WTC11 (cell line): ENCODE measurements around the gene SORCS2. TPM values are rescaled to one million over a fixed set of nuclear protein-coding genes. Genes with fewer than 3 reads are reported as not detected.

Experiments
- ATAC-seq: fragments of 200-7000 bp; cut with Tn5 transposase; 2 replicates; pipeline ENCODE4 v1.10.0; 2021; ENCODE audit warnings: mild to moderate bottlenecking, moderate library complexity
- CTCF ChIA-PET: fragments of 300-600 bp; sonication (Branson Sonifier 250); formaldehyde crosslinking; loops from one replicate; lab custom pipeline; 2021; ENCODE audit warnings: antibody characterized with exemption; lab: Charles Lee
- POLR2A ChIA-PET: fragments of 350-600 bp; sonication (Branson Sonifier 250); formaldehyde crosslinking; loops from one replicate; lab custom pipeline; 2021; ENCODE audit warnings: antibody characterized with exemption; lab: Charles Lee
- DNase-seq: peaks from one replicate; pipeline ENCODE4 v3.0.0; 2021; ENCODE audit warnings: low spot score
- H3K27ac Mint-ChIP-seq: 2 replicates; pipeline ENCODE4 v1.8.0; 2021; ENCODE audit warnings: mixed read lengths
- H3K27me3 Mint-ChIP-seq: 2 replicates; pipeline ENCODE4 v1.8.0; 2021; ENCODE audit warnings: low read depth, mild to moderate bottlenecking, moderate library complexity, mixed read lengths
- H3K36me3 Mint-ChIP-seq: 2 replicates; pipeline ENCODE4 v1.8.0; 2021; ENCODE audit warnings: mixed read lengths
- H3K4me1 Mint-ChIP-seq: 2 replicates; pipeline ENCODE4 v1.8.0; 2022; ENCODE audit warnings: mixed read lengths
- H3K4me3 Mint-ChIP-seq: 2 replicates; pipeline ENCODE4 v1.8.0; 2021; ENCODE audit warnings: mild to moderate bottlenecking, moderate library complexity, mixed read lengths
- H3K9me3 Mint-ChIP-seq: 2 replicates; pipeline ENCODE4 v1.8.0; 2021; ENCODE audit warnings: mixed read lengths
- EMX1 ChIP-seq: fragments of 250-450 bp; sonication (Bioruptor Pico); IDR thresholded peaks from 2 replicates; pipeline ENCODE4 v1.8.0; 2021; ENCODE audit warnings: mild to moderate bottlenecking
- FOXJ3 ChIP-seq: sonication (generic); formaldehyde crosslinking; IDR thresholded peaks from 2 replicates; pipeline ENCODE4 v1.9.0; 2021; ENCODE audit warnings: missing genetic modification reagents, mild to moderate bottlenecking, borderline replicate concordance
- MAX ChIP-seq: sonication (generic); formaldehyde crosslinking; IDR thresholded peaks from 2 replicates; pipeline ENCODE4 v1.8.0; 2022; ENCODE audit warnings: mild to moderate bottlenecking, missing genetic modification reagents
- MYBL2 ChIP-seq: sonication (generic); formaldehyde crosslinking; IDR thresholded peaks from 2 replicates; pipeline ENCODE4 v1.8.1; 2023; ENCODE audit warnings: mild to moderate bottlenecking, moderate library complexity, missing genetic modification reagents
- TEAD1 ChIP-seq: sonication (generic); formaldehyde crosslinking; IDR thresholded peaks from 2 replicates; pipeline ENCODE4 v1.8.0; 2022; ENCODE audit warnings: mild to moderate bottlenecking, missing genetic modification reagents
- ZNF232 ChIP-seq: sonication (generic); formaldehyde crosslinking; IDR thresholded peaks from 2 replicates; pipeline ENCODE4 v1.8.0; 2022; ENCODE audit warnings: mild to moderate bottlenecking, missing genetic modification reagents
- ZNF396 ChIP-seq: fragments of 250-450 bp; sonication (Bioruptor Pico); IDR thresholded peaks from 2 replicates; pipeline ENCODE4 v1.8.0; 2021; ENCODE audit warnings: mild to moderate bottlenecking, moderate library complexity, borderline replicate concordance
- ZNF416 ChIP-seq: fragments of 250-450 bp; sonication (Bioruptor Pico); IDR thresholded peaks from 2 replicates; pipeline ENCODE4 v1.9.0; 2021; ENCODE audit warnings: mild to moderate bottlenecking, inconsistent platforms
- total RNA-seq: library from RNA; stranded (reverse); gene quantifications from 3 replicates; pipeline ENCODE4 v1.2.3, GENCODE V29; 2021
- TF ChIP-seq, protein P1 (sequence below): sonication (generic); formaldehyde crosslinking; IDR thresholded peaks from 2 replicates; pipeline ENCODE4 v1.8.1; 2023; ENCODE audit warnings: mild to moderate bottlenecking, missing genetic modification reagents, borderline replicate concordance
- TF ChIP-seq, protein P2 (sequence below): sonication (generic); formaldehyde crosslinking; IDR thresholded peaks from 2 replicates; pipeline ENCODE4 v1.8.1; 2023; ENCODE audit warnings: mild to moderate bottlenecking, missing genetic modification reagents, moderate library complexity
- TF ChIP-seq, protein P3 (sequence below): sonication (generic); formaldehyde crosslinking; IDR thresholded peaks from 2 replicates; pipeline ENCODE4 v1.8.1; 2022; ENCODE audit warnings: mild to moderate bottlenecking, missing genetic modification reagents, moderate library complexity, borderline replicate concordance
- TF ChIP-seq, protein P4 (sequence below): sonication (generic); formaldehyde crosslinking; IDR thresholded peaks from 2 replicates; pipeline ENCODE4 v1.8.0; 2022; ENCODE audit warnings: mild to moderate bottlenecking, missing genetic modification reagents
- TF ChIP-seq, protein P5 (sequence below): sonication (generic); formaldehyde crosslinking; IDR thresholded peaks from 2 replicates; pipeline ENCODE4 v1.8.0; 2022; ENCODE audit warnings: missing genetic modification reagents
- TF ChIP-seq, protein P6 (sequence below): sonication (generic); formaldehyde crosslinking; IDR thresholded peaks from 2 replicates; pipeline ENCODE4 v1.8.1; 2022; ENCODE audit warnings: low read depth, mild to moderate bottlenecking, moderate library complexity, missing genetic modification reagents, borderline replicate concordance

SORCS2 gene
- total RNA-seq, 1 experiment from 2014 or later = 6.6 TPM

DNA sequence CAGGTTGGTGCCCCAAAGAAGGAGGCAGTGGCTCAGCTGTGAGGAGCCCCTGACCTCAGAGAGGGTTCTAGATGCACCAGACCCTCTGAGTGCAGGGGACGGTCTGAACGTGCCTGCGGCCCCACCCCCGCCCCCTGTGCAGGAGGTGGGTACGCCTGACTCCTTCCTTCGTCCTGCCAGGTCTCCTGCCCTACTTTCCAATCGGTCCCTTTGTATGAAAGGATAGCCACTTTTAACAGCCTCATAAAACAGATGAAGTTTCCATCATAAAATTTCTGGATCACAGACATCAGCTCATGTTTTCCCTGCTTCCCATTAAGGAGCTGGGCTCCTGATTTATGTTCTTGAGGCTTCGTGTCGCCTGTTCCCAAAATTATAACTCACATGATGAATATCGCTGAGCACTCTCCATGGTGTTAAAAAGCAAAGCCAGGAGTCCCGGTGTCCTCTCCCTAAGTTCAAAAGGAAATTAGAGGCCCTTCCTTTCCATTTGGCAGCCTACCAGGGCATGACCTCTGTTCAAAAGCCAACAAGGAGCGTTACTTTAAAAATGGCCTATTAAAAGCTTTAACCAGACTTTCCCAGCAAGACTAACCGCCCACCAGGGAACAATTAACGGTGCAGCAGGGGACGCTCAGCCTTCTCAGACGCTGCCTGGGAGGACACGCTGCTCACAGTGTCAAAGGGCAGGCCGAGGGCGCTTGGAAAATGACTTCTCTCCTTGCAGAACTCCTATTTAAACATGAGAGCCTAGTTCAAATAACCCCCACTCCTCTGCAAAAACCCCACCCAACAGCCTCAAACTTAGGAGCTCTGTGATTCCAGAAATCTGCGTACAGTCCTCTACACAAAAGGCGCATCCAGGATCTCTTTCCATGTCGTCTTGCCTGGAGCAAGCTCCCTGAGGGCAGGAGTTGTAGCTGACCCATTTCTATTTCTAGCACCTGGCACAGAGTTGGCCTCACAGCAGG lies 565.4 kb downstream of the SORCS2 start:
- ATAC-seq (no peak), DNase-seq (no peak)
- Mint-ChIP-seq H3K4me1 (no peaks in the 10 kb centered on the region), H3K4me3 (no peak overlapping the region), H3K36me3 (no peaks in the 10 kb centered on the region), H3K27ac (no peak overlapping the region), H3K9me3 (no peaks in the 10 kb centered on the region), H3K27me3 (no peaks in the 10 kb centered on the region)
- TF ChIP-seq ZNF232 (CRISPR knock-in tag) = no peak
- TF ChIP-seq, protein P1, sequence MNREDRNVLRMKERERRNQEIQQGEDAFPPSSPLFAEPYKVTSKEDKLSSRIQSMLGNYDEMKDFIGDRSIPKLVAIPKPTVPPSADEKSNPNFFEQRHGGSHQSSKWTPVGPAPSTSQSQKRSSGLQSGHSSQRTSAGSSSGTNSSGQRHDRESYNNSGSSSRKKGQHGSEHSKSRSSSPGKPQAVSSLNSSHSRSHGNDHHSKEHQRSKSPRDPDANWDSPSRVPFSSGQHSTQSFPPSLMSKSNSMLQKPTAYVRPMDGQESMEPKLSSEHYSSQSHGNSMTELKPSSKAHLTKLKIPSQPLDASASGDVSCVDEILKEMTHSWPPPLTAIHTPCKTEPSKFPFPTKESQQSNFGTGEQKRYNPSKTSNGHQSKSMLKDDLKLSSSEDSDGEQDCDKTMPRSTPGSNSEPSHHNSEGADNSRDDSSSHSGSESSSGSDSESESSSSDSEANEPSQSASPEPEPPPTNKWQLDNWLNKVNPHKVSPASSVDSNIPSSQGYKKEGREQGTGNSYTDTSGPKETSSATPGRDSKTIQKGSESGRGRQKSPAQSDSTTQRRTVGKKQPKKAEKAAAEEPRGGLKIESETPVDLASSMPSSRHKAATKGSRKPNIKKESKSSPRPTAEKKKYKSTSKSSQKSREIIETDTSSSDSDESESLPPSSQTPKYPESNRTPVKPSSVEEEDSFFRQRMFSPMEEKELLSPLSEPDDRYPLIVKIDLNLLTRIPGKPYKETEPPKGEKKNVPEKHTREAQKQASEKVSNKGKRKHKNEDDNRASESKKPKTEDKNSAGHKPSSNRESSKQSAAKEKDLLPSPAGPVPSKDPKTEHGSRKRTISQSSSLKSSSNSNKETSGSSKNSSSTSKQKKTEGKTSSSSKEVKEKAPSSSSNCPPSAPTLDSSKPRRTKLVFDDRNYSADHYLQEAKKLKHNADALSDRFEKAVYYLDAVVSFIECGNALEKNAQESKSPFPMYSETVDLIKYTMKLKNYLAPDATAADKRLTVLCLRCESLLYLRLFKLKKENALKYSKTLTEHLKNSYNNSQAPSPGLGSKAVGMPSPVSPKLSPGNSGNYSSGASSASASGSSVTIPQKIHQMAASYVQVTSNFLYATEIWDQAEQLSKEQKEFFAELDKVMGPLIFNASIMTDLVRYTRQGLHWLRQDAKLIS (CRISPR knock-in tag) = no peak
- TF ChIP-seq, protein P2, sequence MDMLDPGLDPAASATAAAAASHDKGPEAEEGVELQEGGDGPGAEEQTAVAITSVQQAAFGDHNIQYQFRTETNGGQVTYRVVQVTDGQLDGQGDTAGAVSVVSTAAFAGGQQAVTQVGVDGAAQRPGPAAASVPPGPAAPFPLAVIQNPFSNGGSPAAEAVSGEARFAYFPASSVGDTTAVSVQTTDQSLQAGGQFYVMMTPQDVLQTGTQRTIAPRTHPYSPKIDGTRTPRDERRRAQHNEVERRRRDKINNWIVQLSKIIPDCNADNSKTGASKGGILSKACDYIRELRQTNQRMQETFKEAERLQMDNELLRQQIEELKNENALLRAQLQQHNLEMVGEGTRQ (CRISPR knock-in tag) = no peak
- no peak for TF ChIP-seq ZNF416 (CRISPR knock-in tag)
- TF ChIP-seq, protein P3, sequence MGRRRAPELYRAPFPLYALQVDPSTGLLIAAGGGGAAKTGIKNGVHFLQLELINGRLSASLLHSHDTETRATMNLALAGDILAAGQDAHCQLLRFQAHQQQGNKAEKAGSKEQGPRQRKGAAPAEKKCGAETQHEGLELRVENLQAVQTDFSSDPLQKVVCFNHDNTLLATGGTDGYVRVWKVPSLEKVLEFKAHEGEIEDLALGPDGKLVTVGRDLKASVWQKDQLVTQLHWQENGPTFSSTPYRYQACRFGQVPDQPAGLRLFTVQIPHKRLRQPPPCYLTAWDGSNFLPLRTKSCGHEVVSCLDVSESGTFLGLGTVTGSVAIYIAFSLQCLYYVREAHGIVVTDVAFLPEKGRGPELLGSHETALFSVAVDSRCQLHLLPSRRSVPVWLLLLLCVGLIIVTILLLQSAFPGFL (CRISPR knock-in tag) = no peak
- TF ChIP-seq FOXJ3 = no peak
- TF ChIP-seq TEAD1 (CRISPR knock-in tag) = no peak
- TF ChIP-seq EMX1 (CRISPR knock-in tag) = no peak
- TF ChIP-seq, protein P4, sequence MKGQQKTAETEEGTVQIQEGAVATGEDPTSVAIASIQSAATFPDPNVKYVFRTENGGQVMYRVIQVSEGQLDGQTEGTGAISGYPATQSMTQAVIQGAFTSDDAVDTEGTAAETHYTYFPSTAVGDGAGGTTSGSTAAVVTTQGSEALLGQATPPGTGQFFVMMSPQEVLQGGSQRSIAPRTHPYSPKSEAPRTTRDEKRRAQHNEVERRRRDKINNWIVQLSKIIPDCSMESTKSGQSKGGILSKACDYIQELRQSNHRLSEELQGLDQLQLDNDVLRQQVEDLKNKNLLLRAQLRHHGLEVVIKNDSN (CRISPR knock-in tag) = no peak
- TF ChIP-seq, protein P5, sequence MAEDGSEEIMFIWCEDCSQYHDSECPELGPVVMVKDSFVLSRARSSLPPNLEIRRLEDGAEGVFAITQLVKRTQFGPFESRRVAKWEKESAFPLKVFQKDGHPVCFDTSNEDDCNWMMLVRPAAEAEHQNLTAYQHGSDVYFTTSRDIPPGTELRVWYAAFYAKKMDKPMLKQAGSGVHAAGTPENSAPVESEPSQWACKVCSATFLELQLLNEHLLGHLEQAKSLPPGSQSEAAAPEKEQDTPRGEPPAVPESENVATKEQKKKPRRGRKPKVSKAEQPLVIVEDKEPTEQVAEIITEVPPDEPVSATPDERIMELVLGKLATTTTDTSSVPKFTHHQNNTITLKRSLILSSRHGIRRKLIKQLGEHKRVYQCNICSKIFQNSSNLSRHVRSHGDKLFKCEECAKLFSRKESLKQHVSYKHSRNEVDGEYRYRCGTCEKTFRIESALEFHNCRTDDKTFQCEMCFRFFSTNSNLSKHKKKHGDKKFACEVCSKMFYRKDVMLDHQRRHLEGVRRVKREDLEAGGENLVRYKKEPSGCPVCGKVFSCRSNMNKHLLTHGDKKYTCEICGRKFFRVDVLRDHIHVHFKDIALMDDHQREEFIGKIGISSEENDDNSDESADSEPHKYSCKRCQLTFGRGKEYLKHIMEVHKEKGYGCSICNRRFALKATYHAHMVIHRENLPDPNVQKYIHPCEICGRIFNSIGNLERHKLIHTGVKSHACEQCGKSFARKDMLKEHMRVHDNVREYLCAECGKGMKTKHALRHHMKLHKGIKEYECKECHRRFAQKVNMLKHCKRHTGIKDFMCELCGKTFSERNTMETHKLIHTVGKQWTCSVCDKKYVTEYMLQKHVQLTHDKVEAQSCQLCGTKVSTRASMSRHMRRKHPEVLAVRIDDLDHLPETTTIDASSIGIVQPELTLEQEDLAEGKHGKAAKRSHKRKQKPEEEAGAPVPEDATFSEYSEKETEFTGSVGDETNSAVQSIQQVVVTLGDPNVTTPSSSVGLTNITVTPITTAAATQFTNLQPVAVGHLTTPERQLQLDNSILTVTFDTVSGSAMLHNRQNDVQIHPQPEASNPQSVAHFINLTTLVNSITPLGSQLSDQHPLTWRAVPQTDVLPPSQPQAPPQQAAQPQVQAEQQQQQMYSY (CRISPR knock-in tag) = no peak
- TF ChIP-seq, protein P6, sequence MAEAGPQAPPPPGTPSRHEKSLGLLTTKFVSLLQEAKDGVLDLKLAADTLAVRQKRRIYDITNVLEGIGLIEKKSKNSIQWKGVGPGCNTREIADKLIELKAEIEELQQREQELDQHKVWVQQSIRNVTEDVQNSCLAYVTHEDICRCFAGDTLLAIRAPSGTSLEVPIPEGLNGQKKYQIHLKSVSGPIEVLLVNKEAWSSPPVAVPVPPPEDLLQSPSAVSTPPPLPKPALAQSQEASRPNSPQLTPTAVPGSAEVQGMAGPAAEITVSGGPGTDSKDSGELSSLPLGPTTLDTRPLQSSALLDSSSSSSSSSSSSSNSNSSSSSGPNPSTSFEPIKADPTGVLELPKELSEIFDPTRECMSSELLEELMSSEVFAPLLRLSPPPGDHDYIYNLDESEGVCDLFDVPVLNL = no peak
- no peak for TF ChIP-seq ZNF396 (CRISPR knock-in tag)
- no peak for TF ChIP-seq MYBL2 (CRISPR knock-in tag)
- no peak for TF ChIP-seq MAX
- CTCF ChIA-PET = interaction anchor here (1.6 kb wide), 1 partner anchor 46 kb away, joined by 3 read pairs; no protein-coding TSS in a partner anchor
- POLR2A ChIA-PET = no interaction called here
